ENCODE results near the gene VWF.

Gene VWF

GRCh38 chr12:6053541-6053940, 70.9 kb downstream of the VWF start:
- no peak for DNase-seq

DNA sequence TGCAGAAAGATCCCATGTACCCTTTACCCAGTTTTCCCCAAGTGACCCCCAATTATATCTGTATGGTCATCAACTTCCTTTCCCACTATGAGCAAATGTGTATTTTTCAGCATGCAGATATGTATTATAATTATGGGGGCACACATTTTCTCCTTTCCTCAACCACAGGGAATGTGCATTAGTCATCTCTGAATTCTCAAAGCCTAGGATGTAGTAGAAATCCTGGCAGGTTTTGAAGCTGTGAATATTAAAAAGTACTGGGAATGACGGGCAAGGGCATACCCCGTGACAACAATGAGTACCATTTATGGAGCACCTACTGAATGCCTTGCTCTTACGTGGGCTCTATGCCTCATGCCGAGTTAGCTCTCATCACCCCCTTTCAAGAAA, 71.5 kb downstream of the VWF start:
- no peak for DNase-seq

DNA sequence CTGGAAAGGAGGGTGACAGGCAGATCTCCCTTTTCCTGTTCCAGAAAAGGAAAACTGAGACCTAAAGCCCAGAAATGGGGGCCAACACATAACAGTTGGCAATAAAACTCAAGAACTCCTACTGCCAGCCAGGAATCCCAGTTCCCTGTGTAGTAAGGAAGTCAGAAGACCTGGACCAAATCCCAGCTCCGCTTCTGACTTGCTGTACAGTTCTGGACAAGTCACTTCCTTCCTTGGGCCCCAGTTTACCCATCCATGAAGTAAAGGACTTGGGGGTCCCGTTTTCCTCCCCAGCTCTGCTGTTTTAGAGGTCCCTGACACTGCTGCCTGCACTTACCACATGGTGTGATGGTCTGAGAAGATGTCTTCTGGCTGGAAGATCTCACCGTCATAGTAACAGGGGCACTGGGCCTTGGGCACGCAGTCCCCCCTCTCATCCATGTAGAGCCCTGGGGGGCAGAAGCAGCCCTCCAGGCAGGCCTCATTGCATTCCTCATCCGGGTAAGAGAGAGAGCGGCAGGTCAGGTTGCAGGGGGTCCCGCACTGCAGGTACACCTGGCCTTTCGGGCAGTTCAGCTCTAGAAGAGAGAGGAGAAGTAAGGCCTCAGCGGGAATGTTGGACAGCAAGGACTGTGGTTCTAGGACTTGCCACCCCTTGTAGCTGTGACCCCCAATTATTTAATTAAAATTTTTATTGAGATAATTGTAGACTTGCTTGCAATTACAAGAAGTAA, 72.1 kb downstream of the VWF start:
- DNase-seq, result no peak

DNA sequence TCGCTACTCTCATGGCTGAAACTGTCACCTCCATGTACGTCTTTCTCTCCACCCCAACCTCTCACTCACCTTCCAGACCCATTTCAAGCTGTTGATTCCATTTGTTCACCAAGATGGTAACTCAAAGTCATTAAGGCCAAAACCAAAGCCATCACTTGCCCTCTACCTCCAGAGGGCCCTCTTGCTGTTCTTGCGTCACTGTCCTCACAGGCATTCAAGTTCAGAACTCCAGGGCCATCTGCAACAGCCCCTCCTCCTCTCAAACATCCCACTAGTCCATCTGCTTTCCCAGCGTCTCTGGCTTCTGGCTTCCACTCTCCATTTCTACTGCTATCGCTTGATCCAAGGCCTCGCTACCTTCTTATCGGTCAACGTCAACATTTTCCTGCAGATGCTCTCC, 74.5 kb downstream of the VWF start:
- DNase-seq, result no peak

DNA sequence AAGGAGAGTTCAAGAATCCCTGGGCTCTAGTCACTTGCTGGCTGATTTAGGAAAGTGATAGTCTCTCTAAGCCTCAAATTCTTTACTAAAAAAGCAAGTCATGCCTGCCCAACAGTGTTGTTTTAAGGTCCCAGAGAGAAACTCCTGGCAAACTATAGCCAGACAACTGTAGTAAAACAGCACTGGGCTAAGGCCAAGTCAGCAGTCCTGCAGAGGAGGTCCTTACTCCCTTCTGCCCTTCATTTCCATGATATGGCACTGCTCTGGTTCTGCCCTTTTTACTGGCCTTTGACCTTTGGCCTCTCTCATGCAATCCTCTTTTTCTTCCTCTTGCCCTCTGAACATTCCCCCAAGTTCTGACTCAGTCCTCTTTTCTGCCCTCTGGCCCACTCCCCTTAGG, 74.9 kb downstream of the VWF start:
- DNase-seq, result no peak

GRCh38 chr12:6047249-6048237, 76.9 kb downstream of the VWF start:
- DNase-seq, result no peak

- no peak for DNase-seq
These were observed 77.8 kb downstream of the VWF start for GRCh38 chr12:6046511-6047180.

DNA sequence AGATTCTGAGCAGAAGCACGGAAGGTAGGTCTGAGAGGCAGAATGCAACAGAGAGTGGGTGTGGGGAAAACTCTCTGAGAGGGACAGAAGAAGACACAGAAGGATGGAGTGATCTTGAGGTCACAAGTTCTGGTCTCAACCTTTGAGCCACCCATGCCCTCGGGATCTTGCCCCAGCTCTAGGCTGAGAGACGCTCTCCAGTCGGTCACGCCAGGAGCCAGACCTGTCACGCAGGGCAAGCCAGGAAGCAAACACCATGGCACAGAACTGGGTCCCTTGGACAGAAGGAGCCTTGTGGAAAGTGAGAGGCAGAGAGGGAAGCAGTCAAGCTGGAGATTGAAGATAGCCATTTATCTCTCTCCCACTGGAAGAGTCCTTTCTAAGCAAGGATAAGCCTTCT, 79.0 kb downstream of the VWF start:
- no peak for DNase-seq

- no peak for DNase-seq
These were observed 80.4 kb downstream of the VWF start for GRCh38 chr12:6044082-6044481.

DNA sequence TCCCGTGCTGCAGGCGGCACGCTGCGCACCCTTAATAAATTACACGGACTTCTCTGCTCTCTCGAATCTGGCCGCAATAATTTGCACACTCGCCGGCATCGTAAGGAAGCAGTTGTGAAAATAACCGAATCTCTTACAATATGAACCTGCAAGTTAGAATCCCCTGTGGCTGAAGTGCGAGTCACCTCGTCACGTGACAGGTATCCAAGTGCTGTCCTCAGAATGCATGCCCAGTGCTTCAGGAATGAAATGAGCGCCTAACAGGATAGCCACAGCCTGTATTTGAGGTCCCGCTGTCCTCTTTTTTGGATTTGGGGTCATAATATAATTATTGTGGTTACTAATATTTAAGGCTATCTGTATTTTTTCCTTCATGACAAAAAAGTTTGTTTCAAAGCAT, 82.0 kb downstream of the VWF start:
- no peak for DNase-seq

GRCh38 chr12:6041891-6042290, 82.6 kb downstream of the VWF start:
- DNase-seq, result no peak

DNA sequence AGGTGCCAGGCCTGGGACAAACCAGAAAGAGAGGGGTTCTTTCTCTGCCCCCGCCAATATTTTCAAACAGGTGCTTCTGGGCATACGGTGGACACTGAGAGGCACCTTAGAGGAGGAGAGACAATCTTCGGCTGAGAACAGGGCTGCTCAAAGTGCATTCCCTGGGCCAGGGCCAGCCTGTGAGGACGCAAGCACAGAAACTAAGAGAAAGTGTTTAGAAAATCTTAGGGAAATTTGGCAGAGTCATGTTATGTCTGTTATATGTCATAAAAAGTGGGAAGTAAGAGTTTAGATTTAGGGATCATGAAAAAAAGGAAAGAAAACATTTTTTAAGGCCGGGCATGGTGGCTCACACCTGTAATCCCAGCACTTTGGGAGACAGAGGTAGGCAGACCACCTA, 83.7 kb downstream of the VWF start:
- no peak for DNase-seq

DNA sequence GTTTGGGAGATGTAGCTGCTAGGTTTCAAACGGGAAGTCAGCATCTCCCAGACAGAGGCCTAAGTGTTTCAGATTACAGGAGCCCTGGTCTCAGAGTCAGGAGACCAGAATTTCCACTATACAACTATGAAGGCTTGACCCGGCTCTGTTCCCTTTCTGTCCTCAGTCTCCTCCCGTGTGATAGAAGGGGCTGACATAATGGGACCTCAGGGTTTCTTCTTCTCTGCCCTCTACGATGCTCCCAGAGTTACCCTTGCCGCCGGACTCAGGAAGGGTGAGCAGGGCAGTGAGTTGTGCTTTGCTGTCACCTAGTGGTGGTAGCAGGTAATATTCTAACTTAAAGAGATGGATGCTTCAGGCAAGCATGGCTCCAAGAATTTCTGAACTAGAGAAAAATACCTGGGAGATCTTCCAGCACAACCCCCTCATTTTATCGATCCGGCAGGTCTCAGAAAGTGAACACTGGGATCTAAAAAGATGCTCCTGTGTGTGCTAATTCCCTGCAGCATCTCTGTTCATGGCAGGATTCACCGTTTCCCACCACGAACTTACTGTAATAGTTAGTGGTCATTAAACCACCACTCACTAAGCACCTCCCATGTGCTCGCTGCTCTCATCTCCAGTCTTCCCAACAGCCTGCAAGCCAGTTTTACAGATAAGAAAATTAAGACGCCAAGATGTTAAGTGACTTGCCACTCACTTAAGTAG, 84.4 kb downstream of the VWF start:
- DNase-seq, result peak; percentile 6

- DNase-seq, result peak; percentile 20
These were observed 86.3 kb downstream of the VWF start for GRCh38 chr12:6038160-6038559.

- no peak for DNase-seq
These were observed 87.0 kb downstream of the VWF start for GRCh38 chr12:6037459-6037858.

GRCh38 chr12:6036509-6036908, 88.0 kb downstream of the VWF start:
- no peak for DNase-seq

GRCh38 chr12:6034596-6034995, 89.9 kb downstream of the VWF start:
- DNase-seq, result no peak

DNA sequence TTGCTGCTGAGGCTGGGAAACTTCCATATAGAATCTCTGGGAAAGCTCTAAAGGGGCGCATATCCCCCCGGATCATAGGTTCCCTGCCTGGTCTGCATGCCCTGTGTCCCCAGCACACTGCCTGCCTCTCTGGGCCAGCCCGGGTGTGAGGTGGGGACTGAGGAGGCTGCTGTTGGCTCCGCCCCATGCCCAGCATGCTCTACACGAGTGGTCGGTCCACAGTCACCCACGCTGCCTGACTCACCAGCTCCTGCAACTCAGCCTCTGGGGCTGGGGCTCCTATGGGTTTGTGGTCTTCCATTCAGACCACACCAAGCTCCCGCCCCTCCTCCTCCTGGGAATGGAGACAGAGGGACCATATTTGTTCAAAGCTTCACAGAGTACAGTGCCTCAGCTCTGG, 90.9 kb downstream of the VWF start:
- DNase-seq, result no peak

- DNase-seq, result no peak
These were observed 91.7 kb downstream of the VWF start for GRCh38 chr12:6032726-6033125.

DNA sequence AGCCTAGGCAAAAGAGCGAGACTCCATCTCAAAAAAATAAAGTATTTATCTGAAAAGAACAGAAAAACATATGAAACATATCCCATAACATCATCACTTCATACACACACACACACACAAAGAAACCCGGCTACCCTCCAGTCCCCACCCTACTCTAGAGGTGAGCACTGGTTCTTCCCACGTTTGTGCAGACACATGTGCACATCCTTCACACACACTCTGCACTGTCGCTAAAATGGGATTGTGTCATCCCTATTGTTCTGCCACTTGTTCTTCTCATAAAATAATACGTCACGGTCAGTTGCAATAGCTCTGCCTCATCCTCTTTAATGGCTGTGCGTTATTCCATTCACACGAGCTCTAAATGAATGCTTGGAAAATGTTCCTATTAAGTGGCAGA, 93.5 kb downstream of the VWF start:
- no peak for DNase-seq

DNA sequence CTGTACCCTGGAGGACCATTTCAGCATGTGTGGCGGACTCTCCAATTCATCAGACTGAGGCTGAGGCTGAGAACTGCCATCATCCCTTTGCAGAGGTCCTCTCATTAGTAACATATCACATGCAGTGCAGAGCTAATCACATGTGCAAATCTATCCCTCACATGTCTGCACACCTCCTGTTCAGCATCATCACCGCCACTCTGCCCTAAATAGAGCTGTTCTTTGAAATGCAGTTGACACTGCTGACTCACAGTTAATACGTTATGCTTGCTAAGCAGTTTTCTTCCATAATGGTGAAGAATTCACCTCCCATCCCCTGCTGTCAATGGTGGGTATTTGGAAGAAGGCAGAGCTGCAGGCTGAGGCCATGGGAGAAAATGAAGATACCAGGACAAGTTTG, 94.4 kb downstream of the VWF start:
- no peak for DNase-seq

GRCh38 chr12:6029401-6029800, 95.1 kb downstream of the VWF start:
- no peak for DNase-seq

- DNase-seq, result no peak
These were observed 97.5 kb downstream of the VWF start for GRCh38 chr12:6026998-6027397.
